NOMO-1 treated with DMSO at 0.1 percent for 48 hours (cell line): ENCODE results near the gene RICTOR.
A peak's percentile ranks its signal among the peaks of the same experiment; 100 is the strongest.

Experiments
- DNase-seq: peaks from one replicate; lab custom pipeline; 2025; ENCODE audit not compliant: unreplicated experiment; lab: John Stamatoyannopoulos, UW

Gene RICTOR

GRCh38 chr5:39100301-39100850, 26.2 kb upstream of the RICTOR start:
- DNase-seq, result no peak

- DNase-seq, result no peak
Measured at GRCh38 chr5:39099831-39100230, 25.6 kb upstream of the RICTOR start.

GRCh38 chr5:39093352-39093751, 19.2 kb upstream of the RICTOR start:
- no peak for DNase-seq

- DNase-seq, result no peak
Measured at GRCh38 chr5:39092581-39093351, 18.6 kb upstream of the RICTOR start.

GRCh38 chr5:39091940-39092580, 17.9 kb upstream of the RICTOR start:
- no peak for DNase-seq

GRCh38 chr5:39083968-39084367, 9.8 kb upstream of the RICTOR start:
- DNase-seq, result no peak

- DNase-seq, result no peak
Measured at GRCh38 chr5:39082995-39083394, 8.8 kb upstream of the RICTOR start.

GRCh38 chr5:39080597-39081204, 6.5 kb upstream of the RICTOR start:
- DNase-seq, result peak; percentile 73

- DNase-seq, result no peak
Measured at GRCh38 chr5:39080168-39080567, 6.0 kb upstream of the RICTOR start.

- no peak for DNase-seq
Measured at GRCh38 chr5:39079147-39079546, 4.9 kb upstream of the RICTOR start.

GRCh38 chr5:39076757-39077728, 2.8 kb upstream of the RICTOR start:
- DNase-seq, result peak; percentile 100

- no peak for DNase-seq
Measured at GRCh38 chr5:39076101-39076756, 2.0 kb upstream of the RICTOR start.

- DNase-seq, result no peak
Measured at GRCh38 chr5:39073767-39074016, 507 bp downstream of the RICTOR start.

- peak; percentile 78 for DNase-seq
Measured at GRCh38 chr5:39072925-39073766, 1.1 kb downstream of the RICTOR start.

GRCh38 chr5:39068099-39068498, 6.1 kb downstream of the RICTOR start:
- no peak for DNase-seq

- no peak for DNase-seq
Measured at GRCh38 chr5:39064450-39064849, 9.7 kb downstream of the RICTOR start.

- no peak for DNase-seq
Measured at GRCh38 chr5:39063037-39063436, 11.2 kb downstream of the RICTOR start.

- DNase-seq, result no peak
Measured at GRCh38 chr5:39062530-39062929, 11.7 kb downstream of the RICTOR start.

- DNase-seq, result no peak
Measured at GRCh38 chr5:39062104-39062503, 12.1 kb downstream of the RICTOR start.

- DNase-seq, result no peak
Measured at GRCh38 chr5:39059064-39059463, 15.1 kb downstream of the RICTOR start.
